GM18909 (cell line): ENCODE results near the gene P4HA1.
A peak's percentile ranks its signal among the peaks of the same experiment; 100 is the strongest.
"Not testable (repeated sequence)": the region's sequence is repeated elsewhere in the genome, so short reads cannot be mapped to it uniquely, and the experiment has no call there.

Experiments
- ATAC-seq: cut with Tn5 transposase; IDR thresholded peaks from one replicate; pipeline ENCODE4 v1.9.1; 2021; ENCODE audit warnings: mild to moderate bottlenecking; ENCODE audit not compliant: unreplicated experiment, poor library complexity

The P4HA1 gene

GRCh38 chr10:73096449-73097304, at the start of gene P4HA1:
Gene P4HA1 (minus strand): TSS chr10:73096866. CDS start chr10:73074883, 21,983 bp downstream.
- ATAC-seq = peak; percentile 87

DNA sequence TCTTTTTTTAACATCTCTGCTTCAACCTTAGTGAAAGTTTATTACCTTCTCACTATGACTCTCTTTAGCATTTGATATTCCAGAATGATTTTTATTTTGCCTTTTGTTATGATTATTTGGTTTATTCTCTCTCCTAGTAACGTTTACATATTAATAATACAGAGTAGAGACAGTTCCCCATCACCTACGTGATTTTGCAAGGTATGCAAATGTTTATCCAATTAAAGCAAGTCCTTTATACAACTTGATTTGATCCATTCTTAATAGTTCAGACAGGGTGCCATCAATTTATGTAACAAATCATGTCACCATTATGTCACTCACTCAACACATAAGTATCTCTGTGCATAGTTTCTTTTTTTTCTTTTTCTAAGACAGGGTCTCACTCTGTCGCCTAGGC, 44.9 kb upstream of the P4HA1 start:
- ATAC-seq = no peak

DNA sequence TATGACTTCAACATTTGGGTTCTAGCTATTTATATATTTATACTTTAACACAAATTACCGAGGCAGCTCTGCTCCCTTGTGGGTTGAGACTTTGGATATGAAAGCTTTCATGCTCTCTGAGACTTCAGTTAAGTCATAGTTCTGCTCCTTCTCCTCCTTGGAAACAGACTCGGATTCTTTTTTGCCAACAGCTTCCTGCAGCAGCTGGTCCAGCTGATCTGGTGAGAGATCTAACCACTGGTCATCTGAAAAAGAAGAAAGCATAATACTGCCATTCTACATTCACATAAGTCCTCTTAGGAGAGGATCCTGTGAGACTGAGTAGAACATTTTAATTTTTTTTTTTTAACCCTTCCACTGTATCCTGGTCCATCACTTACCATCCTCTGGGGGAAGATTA, 42.6 kb upstream of the P4HA1 start:
- no peak for ATAC-seq

GRCh38 chr10:73136627-73137026, 40.0 kb upstream of the P4HA1 start:
- ATAC-seq = no peak

GRCh38 chr10:73134727-73135126, 38.1 kb upstream of the P4HA1 start:
- no peak for ATAC-seq

DNA sequence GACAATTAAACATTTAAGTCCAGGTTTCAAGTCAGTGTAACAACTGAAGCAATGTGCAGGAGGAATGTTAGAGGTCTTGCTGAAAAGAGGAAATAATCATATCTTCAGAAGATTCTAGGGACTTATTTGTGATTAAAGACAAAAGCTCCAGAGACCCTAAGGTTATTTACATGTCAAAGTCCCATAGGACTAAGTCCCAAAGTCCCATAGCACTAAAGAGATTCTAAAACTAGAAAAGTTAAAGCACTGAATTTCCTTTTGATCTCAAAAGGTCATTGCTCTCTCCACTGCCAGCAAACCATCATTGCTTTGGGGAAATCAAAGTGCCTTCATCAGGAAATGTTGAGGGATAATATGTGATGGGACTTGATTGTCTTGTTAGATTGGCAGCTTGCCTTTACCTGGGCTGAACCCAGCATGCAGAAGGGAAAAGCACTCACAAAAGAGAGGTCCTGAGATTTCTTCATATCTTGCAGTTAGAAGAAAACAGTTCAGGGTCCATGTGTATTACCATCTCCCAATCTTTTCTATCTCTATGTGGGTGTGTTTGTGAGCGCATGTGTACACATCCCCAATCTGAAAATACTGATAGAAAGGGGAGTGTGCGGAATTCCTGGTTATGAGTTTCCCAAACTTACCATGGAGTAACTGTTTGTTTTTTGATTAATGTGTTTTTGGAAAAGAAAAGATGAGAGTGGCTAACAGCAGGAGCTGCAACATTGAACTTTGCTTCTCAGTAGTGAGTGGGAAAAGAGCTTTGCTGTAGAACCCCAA, 35.4 kb upstream of the P4HA1 start:
- ATAC-seq = no peak

- ATAC-seq = no peak
These were observed 34.6 kb upstream of the P4HA1 start for GRCh38 chr10:73131301-73131700.

- ATAC-seq = no peak
These were observed 29.7 kb upstream of the P4HA1 start for GRCh38 chr10:73126343-73126742.

- ATAC-seq = no peak
These were observed 23.3 kb upstream of the P4HA1 start for GRCh38 chr10:73119952-73120351.

- ATAC-seq = no peak
These were observed 22.8 kb upstream of the P4HA1 start for GRCh38 chr10:73119457-73119856.

DNA sequence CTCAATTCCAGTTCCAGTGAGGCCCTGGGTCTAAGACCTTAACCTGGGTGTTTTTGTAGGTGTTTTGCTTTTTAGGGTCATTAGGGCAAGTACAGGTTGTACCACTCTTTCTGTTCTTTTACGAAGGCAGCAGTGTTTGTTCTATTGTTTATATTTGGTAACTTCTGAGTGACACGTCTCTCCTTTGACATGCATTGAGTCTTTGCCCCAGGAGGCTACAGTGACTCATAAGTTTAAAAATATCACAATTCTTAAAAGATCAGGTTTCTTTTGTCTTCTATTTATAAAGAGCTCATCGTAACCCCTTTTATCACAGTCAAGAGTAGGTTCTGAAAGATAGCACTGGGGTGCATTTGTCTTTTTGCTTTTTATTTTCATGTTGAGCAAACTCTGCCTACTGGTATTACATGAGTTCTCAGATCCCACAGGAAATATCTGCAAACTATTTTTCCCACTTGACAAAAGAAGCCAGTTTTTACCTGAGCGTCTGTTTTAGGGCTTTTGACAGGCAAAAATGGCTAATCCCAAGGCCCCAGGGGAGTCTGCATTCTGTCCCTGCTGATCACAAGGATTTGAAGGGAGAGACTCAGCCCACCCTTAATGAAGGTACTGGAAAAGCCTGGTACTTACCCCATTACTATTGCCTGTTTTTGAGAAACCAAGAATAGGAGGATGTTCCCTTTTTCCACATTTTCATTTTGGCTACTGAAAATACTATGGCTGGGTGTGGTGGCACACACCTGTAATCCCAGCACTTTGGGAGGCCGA, 21.5 kb upstream of the P4HA1 start:
- peak; percentile 65 for ATAC-seq

- ATAC-seq = no peak
These were observed 19.4 kb upstream of the P4HA1 start for GRCh38 chr10:73116017-73116416.

GRCh38 chr10:73113551-73113950, 16.9 kb upstream of the P4HA1 start:
- ATAC-seq = no peak

DNA sequence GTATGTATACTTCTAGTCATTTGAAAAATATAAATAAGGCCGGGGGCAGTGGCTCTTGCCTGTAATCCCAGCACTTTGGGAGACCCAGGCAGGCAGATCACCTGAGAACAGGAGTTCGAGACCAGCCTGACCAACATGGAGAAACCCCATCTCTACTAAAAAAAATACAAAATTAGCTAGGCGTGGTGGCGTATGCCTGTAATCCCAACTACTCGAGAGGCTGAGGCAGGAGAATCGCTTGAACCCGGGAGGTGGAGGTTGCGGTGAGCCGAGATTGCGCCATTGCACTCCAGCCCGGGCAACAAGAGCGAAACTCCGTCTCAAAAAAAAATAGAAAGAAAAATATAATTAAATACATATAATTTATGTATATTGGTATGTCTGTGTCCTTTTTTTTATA, 15.4 kb upstream of the P4HA1 start:
- ATAC-seq = not testable (repeated sequence)

DNA sequence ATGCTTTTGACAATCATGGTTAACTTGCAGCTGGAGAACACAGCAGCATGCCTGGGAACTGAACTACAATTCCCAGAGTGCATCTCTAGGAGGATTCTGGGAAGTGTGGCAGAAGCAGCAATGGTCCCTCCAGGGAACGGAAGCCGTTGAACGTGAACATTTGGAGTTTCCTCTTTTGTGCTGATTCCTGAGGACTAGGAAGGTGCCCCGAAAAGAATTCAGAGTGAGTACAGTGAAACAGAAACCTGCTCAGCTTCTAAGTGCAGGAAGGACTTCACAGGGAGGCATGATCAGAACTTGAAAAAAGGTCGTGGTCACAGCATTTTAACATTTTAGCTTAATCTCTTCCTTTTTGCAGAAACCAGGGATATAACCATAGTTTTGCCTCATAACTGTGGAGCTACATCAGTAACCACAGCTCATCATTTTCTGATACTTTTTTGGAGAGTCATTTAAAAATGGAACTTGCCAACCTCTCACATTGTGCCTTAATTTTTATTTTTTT, 13.7 kb upstream of the P4HA1 start, which contains the start of gene NUDT13:
NUDT13 (plus strand) TSS at position 111 of the 505 bp plus-strand sequence. CDS start 3,911 bp downstream, outside the sequence.
- peak; percentile 80 for ATAC-seq

GRCh38 chr10:73109248-73109652, 12.6 kb upstream of the P4HA1 start:
- ATAC-seq = not testable (repeated sequence)

DNA sequence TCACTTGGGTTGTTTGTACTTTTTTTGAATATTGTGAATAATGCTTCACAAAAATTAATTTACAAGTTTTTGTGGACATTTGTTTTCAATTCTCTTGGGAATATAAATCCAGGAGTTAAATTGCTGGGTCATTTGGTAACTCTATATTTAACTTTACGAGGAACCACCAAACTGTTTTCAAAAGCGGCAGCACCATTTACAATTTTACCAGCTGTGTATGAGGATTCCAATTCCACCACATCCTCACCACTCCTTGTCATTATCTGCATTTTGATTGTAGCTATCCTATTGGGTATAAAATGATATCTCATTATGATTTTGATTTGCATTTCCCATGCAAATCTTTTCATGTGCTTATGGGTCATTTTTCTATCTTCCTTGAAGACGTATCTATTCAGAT, 9.6 kb upstream of the P4HA1 start:
- ATAC-seq = no peak

GRCh38 chr10:73099141-73099540, 2.5 kb upstream of the P4HA1 start:
- ATAC-seq = no peak

GRCh38 chr10:73097305-73097670, 622 bp upstream of the P4HA1 start:
- ATAC-seq = no peak

- ATAC-seq = peak; percentile 36
These were observed 621 bp downstream of the P4HA1 start for GRCh38 chr10:73096041-73096448.
